Prostate gland (tissue), 2 donors: ENCODE data around the gene CTDSPL2. TPM values are rescaled to one million over a fixed set of nuclear protein-coding genes. Genes with fewer than 3 reads are reported as not detected.

Experiments
- DNase-seq: peaks from one replicate; pipeline ENCODE4 v3.0.0-alpha.2; 2019; ENCODE audit warnings: low spot score
- H3K27ac ChIP-seq, 2 donors: fragments of 200-600 bp; sonication (generic); 2 replicates each; pipeline ENCODE4 v1.5.1; 2017 to 2019
- H3K27me3 ChIP-seq: fragments of 200-600 bp; sonication (generic); replicated peaks from 2 replicates; pipeline ENCODE4 v1.5.1; 2019; ENCODE audit not compliant: insufficient read depth
- H3K36me3 ChIP-seq, 2 donors: fragments of 200-600 bp; sonication (generic); 1 replicate in 1 of 2; 2 replicates in 1 of 2; pipeline versions ENCODE4 v1.5.1 to v1.8.1; 2017 to 2019
- H3K4me1 ChIP-seq: fragments of 200-600 bp; sonication (generic); replicated peaks from 2 replicates; pipeline ENCODE4 v1.5.1; 2019
- H3K4me3 ChIP-seq, 2 donors: fragments of 200-600 bp; sonication (generic); 2 replicates each; pipeline ENCODE4 v1.5.1; 2017 to 2019
- H3K9me3 ChIP-seq: fragments of 200-600 bp; sonication (generic); 2 replicates; pipeline ENCODE4 v1.5.1; 2017
- POLR2A ChIP-seq: fragments of 450-650 bp; IDR thresholded peaks from one replicate; pipeline ENCODE4 v1.6.1; 2016; ENCODE audit warnings: antibody characterized with exemption, mild to moderate bottlenecking
- POLR2AphosphoS5 ChIP-seq: sonication (generic); formaldehyde crosslinking; IDR thresholded peaks from one replicate; pipeline ENCODE4 v1.6.1; 2017; ENCODE audit warnings: antibody characterized with exemption
- WGBS: methylation state at CpG from one replicate; pipeline ENCODE4 v1.1.5; 2018; 5-methylcytosine and 5-hydroxymethylcytosine counted together
- intact Hi-C: fragments of 100-400 bp; cut with DNase I; formaldehyde crosslinking; loops from one replicate; pipeline ENCODE4 v1.14.2; 2022
- total RNA-seq, 2 donors: library from RNA; depleted of rRNA; stranded (reverse); fragments of >200 nt; gene quantifications; one replicate each; pipeline ENCODE4 v1.1.0, GENCODE V29; 2016
- TF ChIP-seq, protein P1 (sequence below), 4 experiments: fragments of 200-600 bp in 2 of 4; fragments of 450-650 bp in 2 of 4; sonication (generic) in 2 of 4; IDR thresholded peaks; 1 replicate in 3 of 4; 2 replicates in 1 of 4; pipeline ENCODE4 v1.5.1; 2016 to 2019; ENCODE audit warnings: antibody characterized with exemption in 4 of 4, mild to moderate bottlenecking in 2 of 4, moderate library complexity in 2 of 4

The CTDSPL2 gene
- total RNA-seq, 2 donors from 2014 or later, result 32.5 to 67.5 TPM

DNA sequence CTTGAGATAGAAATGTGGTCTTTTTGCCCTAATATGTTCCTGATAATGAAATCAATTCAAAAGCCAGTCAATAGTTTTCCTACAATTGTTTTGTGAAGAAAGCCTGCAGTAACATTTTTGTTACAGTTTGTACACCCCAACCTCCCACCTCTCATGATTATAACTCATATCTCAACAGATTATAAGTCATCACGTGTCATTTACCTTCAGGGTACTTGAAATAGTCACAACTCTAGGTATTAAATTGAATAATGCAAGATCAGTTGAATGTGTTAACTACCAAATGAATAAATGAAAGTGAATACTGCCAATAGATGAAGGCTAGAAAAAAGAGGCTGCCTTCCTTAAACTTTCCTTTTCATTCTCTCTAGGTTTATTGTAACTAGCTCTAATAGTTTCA, 32.9 kb upstream of the CTDSPL2 start:
- Histone ChIP-seq H3K27me3 (no peaks in the 10 kb centered on the region), H3K27ac (no peak overlapping the region), H3K9me3 (no peaks in the 10 kb centered on the region), H3K4me3 (no peak overlapping the region), H3K4me1 (no peaks in the 10 kb centered on the region), H3K36me3 (no peaks in the 10 kb centered on the region)
- WGBS, result 82% methylated on average over 1 of the region's 1 CpG
- TF ChIP-seq POLR2AphosphoS5 (no peak), POLR2A (no peak)
- TF ChIP-seq, protein P1, sequence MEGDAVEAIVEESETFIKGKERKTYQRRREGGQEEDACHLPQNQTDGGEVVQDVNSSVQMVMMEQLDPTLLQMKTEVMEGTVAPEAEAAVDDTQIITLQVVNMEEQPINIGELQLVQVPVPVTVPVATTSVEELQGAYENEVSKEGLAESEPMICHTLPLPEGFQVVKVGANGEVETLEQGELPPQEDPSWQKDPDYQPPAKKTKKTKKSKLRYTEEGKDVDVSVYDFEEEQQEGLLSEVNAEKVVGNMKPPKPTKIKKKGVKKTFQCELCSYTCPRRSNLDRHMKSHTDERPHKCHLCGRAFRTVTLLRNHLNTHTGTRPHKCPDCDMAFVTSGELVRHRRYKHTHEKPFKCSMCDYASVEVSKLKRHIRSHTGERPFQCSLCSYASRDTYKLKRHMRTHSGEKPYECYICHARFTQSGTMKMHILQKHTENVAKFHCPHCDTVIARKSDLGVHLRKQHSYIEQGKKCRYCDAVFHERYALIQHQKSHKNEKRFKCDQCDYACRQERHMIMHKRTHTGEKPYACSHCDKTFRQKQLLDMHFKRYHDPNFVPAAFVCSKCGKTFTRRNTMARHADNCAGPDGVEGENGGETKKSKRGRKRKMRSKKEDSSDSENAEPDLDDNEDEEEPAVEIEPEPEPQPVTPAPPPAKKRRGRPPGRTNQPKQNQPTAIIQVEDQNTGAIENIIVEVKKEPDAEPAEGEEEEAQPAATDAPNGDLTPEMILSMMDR (IDR thresholded peaks at IDR 0.05), result no peak
- intact Hi-C loops, result no loop called here
- DNase-seq, result no peak

DNA sequence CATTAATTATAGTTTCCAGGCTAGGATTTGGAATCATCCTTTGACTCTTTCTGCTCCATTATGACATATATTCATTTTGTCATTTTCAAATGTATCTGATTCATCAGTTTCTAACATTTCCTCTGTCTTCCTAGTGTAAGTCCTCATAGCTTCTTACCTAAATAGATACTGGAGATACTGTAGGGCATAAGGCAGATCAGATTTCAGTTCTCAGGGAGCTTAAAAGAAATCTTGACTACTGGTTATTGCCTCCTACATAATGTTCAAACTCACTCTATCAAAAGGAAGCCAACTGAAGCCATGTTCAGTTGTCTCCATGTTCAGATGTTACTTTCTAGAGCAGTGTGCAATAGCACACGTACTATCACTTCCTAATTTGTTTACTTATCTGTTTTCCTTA, 29.6 kb upstream of the CTDSPL2 start:
- Histone ChIP-seq H3K36me3 (no peaks in the 10 kb centered on the region), H3K27me3 (no peaks in the 10 kb centered on the region), H3K4me1 (no peaks in the 10 kb centered on the region), H3K27ac (no peak overlapping the region), H3K9me3 (no peaks in the 10 kb centered on the region), H3K4me3 (no peak overlapping the region)
- DNase-seq, result no peak
- TF ChIP-seq POLR2AphosphoS5 (no peak), POLR2A (no peak)
- TF ChIP-seq, protein P1 (IDR thresholded peaks at IDR 0.05), result no peak
- intact Hi-C loops, result no loop called here
- WGBS, result 97% methylated on average over 1 of the region's 1 CpG

DNA sequence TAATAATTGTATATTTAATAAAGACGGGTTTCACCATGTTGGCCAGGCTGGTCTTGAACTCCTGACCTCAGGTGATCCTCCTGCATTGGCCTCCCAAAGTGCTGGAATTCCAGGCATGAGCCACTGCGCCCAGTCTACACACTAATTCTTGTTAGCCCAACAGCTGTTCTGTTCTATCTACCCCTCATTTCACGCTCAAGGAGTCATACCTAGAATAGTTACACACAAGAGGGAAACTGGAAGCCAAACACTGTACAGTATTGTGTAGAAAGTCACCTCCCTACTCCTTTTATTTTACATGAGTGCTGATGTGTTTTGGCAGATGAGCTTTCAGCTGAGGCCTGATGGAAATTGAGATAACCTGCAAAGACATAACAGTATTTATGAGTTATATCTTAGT, 13.4 kb upstream of the CTDSPL2 start:
- intact Hi-C loops, result no loop called here
- WGBS, result 94% methylated on average over 3 of the region's 3 CpGs
- H3K9me3 ChIP-seq, result no peaks in the 10 kb centered on the region
- no peak overlapping the region for H3K27ac ChIP-seq
- no peaks in the 10 kb centered on the region for H3K36me3 ChIP-seq
- no peaks in the 10 kb centered on the region for H3K4me1 ChIP-seq
- no peak for DNase-seq
- H3K27me3 ChIP-seq, result no peaks in the 10 kb centered on the region
- no peak overlapping the region for H3K4me3 ChIP-seq
- TF ChIP-seq POLR2A (no peak), POLR2AphosphoS5 (no peak)
- TF ChIP-seq, protein P1 (IDR thresholded peaks at IDR 0.05), result no peak

DNA sequence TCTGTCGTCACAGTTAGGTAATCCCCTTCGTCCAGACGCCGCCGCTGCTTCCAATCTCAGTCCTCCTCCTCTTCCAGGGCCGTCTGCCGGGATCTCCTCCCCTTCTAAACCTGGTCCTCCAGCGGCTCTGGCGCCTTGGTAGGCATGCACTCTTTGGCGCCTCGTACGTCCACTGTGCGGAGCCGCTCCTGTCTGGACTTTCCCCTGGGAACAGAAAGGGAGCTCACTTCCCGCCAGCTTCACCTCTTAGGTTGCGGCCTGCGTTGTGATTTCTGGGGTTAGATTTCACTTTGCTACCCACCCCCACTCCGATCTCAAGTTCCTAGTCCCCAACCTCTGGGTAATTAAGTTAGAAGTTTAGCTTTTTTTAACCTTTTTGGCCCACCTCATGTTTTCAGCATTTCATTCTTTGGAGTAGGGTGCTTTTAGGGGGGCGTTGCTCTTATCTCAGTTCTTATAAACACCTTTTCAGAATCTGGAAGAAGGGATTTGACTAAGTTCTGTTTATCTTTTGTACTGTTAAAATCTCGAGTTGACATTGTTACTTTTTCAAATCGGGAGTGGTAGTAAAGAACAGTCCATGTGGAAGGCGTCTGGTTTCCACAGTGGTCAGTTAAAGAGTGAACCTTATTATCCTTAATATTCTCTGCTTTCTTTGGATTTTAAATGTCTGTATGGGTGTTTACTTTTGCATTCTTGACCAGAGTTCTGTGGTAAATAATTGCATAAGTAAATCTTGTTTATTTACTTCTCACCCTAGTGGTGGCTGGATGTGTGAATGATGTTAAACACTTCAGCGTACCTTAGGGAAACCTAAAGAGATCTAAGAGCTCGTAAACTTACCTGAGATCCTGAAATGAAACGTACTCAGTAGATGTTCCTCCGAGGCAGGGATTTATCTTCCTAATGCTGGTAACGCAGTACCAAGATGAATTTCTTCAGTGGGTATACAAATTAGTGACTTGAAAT, 611 bp downstream of the CTDSPL2 start:
- DNase-seq, result peak; percentile 44
- intact Hi-C loops, result loop anchor here (2.0 to 5.0 kb wide), 3 partner anchors 107 to 284 kb away; partner anchors contain the start of genes B2M, GOLM2 and PATL2
- WGBS, result under 1% methylated on average over 27 of the region's 27 CpGs
- H3K27ac ChIP-seq, result peak overlapping the region; percentile 92 to 94
- H3K9me3 ChIP-seq, result no peaks in the 10 kb centered on the region
- TF ChIP-seq, protein P1 (IDR thresholded peaks at IDR 0.05), result peak in 2 of 4 experiments; percentile 13 to 38
- TF ChIP-seq POLR2AphosphoS5, result peak; percentile 4
- no peak for TF ChIP-seq POLR2A
- H3K27me3 ChIP-seq, result no peaks in the 10 kb centered on the region
- no peaks in the 10 kb centered on the region for H3K36me3 ChIP-seq
- peak overlapping the region; percentile 61 to 68 for H3K4me3 ChIP-seq
- no peaks in the 10 kb centered on the region for H3K4me1 ChIP-seq
